AG10803 (cell line): ENCODE results near the gene ESPNL.
"Not testable (repeated sequence)": the region's sequence is repeated elsewhere in the genome, so short reads cannot be mapped to it uniquely, and the experiment has no call there.

Experiments used
- DNase-seq: peaks from one replicate; pipeline ENCODE4 v3.0.0; 2010; ENCODE audit warnings: low read depth
- H3K4me3 ChIP-seq: 2 replicates; pipeline ENCODE4 v1.5.1; 2011; ENCODE audit warnings: mild to moderate bottlenecking, low read length, control low read depth
- TF ChIP-seq, protein P1 (sequence below): conservative IDR thresholded peaks from 2 replicates; pipeline ENCODE4 v1.5.1; 2011; ENCODE audit warnings: mild to moderate bottlenecking, low read length, control low read depth, inconsistent platforms

ESPNL gene, protein sequence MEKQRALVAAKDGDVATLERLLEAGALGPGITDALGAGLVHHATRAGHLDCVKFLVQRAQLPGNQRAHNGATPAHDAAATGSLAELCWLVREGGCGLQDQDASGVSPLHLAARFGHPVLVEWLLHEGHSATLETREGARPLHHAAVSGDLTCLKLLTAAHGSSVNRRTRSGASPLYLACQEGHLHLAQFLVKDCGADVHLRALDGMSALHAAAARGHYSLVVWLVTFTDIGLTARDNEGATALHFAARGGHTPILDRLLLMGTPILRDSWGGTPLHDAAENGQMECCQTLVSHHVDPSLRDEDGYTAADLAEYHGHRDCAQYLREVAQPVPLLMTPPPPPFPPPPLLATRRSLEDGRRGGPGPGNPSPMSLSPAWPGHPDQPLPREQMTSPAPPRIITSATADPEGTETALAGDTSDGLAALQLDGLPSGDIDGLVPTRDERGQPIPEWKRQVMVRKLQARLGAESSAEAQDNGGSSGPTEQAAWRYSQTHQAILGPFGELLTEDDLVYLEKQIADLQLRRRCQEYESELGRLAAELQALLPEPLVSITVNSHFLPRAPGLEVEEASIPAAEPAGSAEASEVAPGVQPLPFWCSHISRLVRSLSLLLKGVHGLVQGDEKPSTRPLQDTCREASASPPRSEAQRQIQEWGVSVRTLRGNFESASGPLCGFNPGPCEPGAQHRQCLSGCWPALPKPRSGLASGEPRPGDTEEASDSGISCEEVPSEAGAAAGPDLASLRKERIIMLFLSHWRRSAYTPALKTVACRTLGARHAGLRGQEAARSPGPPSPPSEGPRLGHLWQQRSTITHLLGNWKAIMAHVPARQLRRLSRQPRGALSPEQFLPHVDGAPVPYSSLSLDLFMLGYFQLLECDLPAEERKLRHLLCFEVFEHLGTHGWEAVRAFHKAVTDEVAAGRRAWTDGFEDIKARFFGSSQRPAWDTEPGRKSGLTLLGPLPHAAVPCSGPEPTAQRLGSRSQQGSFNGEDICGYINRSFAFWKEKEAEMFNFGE

DNA sequence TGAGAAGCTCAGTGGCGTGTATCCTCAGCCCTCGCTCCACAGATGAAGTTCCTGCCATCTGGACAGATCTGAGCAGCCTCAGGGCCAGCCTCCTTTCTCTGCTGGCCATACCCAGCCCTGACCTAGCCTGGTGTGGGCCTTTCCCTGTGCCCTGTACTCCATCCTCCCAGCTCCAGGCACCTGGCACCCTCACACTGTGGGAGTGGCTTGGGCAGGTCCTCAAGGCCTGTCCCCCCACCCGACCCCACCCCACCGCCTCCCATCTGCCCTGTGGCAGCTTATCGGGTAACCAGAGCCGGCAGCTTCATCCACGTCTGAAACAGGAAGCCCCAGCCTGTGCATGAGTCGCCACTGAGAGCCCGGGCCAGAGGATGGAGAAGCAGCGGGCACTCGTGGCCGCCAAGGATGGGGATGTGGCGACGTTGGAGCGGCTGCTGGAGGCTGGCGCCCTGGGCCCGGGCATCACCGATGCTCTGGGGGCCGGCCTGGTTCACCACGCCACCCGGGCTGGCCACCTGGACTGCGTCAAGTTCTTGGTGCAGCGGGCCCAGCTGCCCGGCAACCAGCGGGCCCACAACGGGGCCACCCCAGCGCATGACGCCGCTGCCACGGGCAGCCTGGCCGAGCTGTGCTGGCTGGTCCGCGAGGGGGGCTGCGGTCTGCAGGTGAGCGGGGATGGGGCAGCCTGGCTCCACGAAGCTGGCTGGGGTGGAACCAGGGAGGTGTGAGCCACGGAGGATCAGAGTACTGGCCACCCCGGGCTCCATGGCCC lies at the start of gene ESPNL:
TSS of gene ESPNL (plus strand) at position 292 of the 772 bp plus-strand sequence. CDS start at position 372, 80 bp downstream.
- TF ChIP-seq, protein P1, sequence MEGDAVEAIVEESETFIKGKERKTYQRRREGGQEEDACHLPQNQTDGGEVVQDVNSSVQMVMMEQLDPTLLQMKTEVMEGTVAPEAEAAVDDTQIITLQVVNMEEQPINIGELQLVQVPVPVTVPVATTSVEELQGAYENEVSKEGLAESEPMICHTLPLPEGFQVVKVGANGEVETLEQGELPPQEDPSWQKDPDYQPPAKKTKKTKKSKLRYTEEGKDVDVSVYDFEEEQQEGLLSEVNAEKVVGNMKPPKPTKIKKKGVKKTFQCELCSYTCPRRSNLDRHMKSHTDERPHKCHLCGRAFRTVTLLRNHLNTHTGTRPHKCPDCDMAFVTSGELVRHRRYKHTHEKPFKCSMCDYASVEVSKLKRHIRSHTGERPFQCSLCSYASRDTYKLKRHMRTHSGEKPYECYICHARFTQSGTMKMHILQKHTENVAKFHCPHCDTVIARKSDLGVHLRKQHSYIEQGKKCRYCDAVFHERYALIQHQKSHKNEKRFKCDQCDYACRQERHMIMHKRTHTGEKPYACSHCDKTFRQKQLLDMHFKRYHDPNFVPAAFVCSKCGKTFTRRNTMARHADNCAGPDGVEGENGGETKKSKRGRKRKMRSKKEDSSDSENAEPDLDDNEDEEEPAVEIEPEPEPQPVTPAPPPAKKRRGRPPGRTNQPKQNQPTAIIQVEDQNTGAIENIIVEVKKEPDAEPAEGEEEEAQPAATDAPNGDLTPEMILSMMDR, result no peak
- DNase-seq, result no peak
- no peak within 1 kb of the TSS for H3K4me3 ChIP-seq

DNA sequence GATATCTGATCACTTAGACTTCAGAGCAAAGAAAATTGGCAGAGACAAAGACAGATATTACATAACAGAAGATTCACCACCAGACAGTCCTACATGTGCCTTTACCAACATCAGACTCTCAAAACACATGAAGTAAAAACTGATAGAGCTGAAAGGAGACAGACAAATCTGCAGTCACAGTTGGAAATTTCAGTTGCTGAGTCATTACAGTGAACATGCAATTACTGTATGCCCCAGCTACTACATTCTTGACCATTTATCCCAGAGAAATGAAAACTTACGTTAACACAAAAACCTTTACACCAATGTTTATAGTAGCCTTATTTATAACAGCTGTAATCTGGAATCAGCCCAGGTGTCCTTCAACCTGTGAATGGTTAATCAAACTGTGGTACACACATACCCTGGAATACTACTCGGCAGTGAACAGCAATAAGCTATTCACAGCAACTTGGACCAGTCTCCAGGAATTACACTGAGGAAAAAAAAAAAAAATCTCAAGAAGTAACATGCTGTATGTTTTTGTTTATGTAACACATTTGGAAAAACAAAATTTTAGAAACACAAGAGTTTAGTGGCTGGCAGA lies 46.9 kb upstream of the ESPNL start:
- DNase-seq, result peak; percentile 13
- H3K4me3 ChIP-seq, result no peak overlapping the region
- TF ChIP-seq, protein P1, result no peak

DNA sequence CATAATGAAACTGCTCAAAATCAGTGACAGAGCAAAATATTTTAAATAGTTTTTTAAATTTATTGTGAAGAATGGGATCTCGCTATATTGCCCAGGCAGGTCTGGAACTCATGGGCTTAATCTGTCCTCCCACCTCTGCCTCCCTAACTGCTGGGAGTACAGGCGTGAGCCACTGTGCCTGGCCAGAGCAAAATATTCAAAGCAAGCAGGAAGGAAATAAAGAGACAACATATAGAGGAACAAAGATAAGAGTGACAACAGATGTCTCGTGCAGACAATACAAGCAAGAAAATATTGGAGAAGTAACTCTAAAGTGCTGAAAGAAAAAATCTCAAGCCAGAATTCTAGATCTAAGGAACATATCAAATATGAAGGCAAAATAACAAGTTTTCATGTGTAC lies 44.3 kb upstream of the ESPNL start:
- no peak overlapping the region for H3K4me3 ChIP-seq
- no peak for DNase-seq
- TF ChIP-seq, protein P1, result no peak

DNA sequence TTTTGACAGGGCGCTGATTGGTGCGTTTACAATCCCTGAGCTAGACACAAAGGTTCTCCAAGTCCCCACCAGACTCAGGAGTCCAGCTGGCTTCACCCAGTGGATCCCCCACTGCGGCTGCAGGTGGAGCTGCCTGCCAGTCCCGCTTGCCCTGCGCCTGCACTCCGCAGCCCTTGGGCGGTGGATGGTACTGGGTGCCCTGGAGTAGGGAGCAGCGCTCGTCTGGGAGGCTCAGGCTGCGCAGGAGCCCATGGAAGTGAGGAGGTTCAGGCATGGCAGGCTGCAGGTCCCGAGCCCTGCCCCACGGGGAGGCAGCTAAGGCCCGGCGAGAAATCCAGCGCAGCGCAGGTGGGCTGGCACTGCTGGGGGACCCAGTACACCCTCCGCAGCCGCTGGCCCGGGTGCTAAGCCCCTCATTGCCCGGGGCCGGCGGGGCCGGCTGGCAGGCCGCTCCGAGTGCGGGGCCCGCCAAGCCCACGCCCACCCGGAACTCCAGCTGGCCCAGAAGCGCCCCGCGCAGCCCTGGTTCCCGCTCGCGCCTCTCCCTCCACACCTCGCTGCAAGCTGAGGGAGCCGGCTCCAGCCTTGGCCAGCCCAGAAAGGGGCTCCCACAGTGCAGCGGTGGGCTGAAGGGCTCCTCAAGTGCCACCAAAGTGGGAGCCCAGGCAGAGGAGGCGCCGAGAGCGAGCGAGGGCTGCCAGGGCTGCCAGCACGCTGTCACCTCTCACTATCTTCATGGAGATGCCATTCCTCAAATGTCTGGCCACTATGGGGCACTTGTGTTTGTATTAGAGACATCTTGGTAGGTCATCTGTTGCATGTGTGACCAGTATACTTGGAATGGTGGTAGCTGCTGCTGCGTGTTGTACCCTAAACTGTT lies 42.2 kb upstream of the ESPNL start:
- DNase-seq, H3K4me3 ChIP-seq: not testable (repeated sequence)

DNA sequence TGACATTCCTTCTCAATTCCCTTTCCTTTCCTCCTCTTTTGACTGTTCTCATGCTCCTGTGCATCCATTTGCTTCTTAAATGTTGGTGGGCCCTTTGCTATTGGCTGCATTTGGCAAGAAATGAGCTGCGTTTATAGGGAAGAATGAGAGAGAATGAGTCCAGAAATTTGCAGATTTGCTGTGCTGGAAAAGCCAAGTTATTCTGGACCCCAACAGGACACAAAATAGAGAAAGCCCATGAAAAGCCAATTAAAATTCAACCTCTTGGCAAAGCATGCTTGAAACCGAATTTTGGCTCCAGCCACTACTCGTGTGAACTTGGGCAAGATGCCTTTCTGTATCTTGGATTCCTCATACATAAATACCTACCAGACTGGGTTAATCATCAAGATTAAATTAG lies 40.6 kb upstream of the ESPNL start:
- TF ChIP-seq, protein P1, result no peak
- DNase-seq, result no peak
- peak overlapping the region; percentile 74 for H3K4me3 ChIP-seq

DNA sequence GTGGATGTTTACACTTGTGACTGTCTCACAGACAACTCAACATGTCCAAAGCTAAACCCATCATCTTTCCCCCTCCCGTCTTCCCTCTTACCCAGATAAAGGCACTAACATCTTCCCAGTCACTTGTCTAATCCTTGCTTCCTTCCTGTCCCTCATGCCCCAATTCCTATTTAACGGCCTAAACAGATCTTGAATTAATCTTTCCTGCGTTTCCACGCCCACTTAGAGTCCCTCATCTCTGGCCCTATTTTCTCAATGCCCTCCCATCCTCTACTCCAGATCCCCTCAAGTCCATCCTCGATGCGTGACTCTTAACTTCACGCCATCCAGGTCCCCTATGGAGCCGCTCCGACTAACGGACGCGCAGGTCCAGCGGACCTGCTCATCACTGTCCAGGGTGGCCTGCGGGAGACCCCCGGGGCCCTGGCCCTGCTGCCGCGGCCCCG lies 40.0 kb upstream of the ESPNL start:
- peak; percentile 18 for DNase-seq
- peak overlapping the region; percentile 74 for H3K4me3 ChIP-seq
- TF ChIP-seq, protein P1, result no peak
